Measurements from ENCODE around the gene DDX39B. TPM values are rescaled to one million over a fixed set of nuclear protein-coding genes. Genes with fewer than 3 reads are reported as not detected.

Gene DDX39B
- total and polyA plus RNA-seq, 9 donors: 212 to 404 (median 339) TPM

DNA sequence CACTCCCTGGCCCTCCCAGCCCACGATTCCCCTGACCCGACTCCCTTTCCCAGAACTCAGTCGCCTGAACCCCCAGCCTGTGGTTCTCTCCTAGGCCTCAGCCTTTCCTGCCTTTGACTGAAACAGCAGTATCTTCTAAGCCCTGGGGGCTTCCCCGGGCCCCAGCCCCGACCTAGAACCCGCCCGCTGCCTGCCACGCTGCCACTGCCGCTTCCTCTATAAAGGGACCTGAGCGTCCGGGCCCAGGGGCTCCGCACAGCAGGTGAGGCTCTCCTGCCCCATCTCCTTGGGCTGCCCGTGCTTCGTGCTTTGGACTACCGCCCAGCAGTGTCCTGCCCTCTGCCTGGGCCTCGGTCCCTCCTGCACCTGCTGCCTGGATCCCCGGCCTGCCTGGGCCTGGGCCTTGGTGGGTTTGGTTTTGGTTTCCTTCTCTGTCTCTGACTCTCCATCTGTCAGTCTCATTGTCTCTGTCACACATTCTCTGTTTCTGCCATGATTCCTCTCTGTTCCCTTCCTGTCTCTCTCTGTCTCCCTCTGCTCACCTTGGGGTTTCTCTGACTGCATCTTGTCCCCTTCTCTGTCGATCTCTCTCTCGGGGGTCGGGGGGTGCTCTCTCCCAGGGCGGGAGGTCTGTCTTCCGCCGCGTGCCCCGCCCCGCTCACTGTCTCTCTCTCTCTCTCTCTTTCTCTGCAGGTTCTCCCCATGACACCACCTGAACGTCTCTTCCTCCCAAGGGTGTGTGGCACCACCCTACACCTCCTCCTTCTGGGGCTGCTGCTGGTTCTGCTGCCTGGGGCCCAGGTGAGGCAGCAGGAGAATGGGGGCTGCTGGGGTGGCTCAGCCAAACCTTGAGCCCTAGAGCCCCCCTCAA, 30.5 kb upstream of the DDX39B start, which contains the start of gene LTA:
Gene LTA, plus strand, starts transcription at position 249 of the 871 bp plus-strand sequence. Its CDS starts 454 bp downstream, at position 703.
- no peaks in the 10 kb centered on the region for H3K27me3 ChIP-seq
- no peaks in the 10 kb centered on the region for H3K36me3 ChIP-seq
- no peak within 1 kb of the TSS for H3K27ac ChIP-seq
- WGBS, 3 donors: 78 to 83% (median 83%) methylated on average over 27 of the region's 27 CpGs
- H3K4me1 ChIP-seq (ENCODE audit: insufficient read depth): no peaks in the 10 kb centered on the region
- H3K4me3 ChIP-seq: no peak within 1 kb of the TSS
- no peaks in the 10 kb centered on the region for H3K9me3 ChIP-seq
- TF ChIP-seq EP300 (IDR thresholded peaks at IDR 0.05) (no peak), POLR2A (IDR thresholded peaks at IDR 0.05) (no peak)
- TF ChIP-seq, protein P1, sequence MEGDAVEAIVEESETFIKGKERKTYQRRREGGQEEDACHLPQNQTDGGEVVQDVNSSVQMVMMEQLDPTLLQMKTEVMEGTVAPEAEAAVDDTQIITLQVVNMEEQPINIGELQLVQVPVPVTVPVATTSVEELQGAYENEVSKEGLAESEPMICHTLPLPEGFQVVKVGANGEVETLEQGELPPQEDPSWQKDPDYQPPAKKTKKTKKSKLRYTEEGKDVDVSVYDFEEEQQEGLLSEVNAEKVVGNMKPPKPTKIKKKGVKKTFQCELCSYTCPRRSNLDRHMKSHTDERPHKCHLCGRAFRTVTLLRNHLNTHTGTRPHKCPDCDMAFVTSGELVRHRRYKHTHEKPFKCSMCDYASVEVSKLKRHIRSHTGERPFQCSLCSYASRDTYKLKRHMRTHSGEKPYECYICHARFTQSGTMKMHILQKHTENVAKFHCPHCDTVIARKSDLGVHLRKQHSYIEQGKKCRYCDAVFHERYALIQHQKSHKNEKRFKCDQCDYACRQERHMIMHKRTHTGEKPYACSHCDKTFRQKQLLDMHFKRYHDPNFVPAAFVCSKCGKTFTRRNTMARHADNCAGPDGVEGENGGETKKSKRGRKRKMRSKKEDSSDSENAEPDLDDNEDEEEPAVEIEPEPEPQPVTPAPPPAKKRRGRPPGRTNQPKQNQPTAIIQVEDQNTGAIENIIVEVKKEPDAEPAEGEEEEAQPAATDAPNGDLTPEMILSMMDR (IDR thresholded peaks at IDR 0.05): no peak
- DNase-seq: no peak
- intact Hi-C loops (cut with DNase I): no loop called here

DNA sequence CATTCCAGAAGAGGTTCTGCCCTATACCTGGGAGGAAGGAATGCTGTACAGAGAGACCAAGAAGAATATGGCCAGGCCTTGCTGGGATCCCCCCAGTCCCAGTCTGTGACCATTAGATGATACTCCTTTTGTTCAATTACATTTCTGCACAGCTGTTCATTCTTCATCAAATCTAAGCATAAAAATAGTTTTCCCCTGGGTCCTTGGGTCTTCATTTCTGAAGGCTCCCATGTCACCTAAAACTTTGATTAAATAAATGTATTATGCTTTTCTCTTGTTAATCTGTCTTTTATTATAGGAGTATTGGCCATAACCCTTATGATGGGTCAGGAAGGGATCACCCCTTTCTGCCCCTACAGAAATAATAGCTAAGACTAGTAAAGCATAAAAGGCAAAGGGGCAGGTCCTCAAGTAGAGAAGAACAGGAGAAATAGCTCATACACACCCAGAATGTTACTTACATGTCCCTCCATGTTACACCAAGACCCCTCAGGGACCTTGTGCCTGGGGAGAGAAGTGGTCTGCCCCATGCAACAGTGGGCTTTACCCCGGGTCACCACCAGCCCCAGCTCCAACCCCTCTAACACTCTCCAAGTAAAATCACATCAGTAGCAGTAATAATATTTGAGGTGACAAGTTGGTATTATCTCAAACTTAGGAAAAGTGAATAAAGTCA, 28.2 kb upstream of the DDX39B start:
- no peaks in the 10 kb centered on the region for H3K27me3 ChIP-seq
- intact Hi-C loops (cut with DNase I): no loop called here
- no peak for TF ChIP-seq EP300 (IDR thresholded peaks at IDR 0.05)
- no peaks in the 10 kb centered on the region for H3K36me3 ChIP-seq
- H3K9me3 ChIP-seq: no peaks in the 10 kb centered on the region
- no peak for DNase-seq
- H3K4me3 ChIP-seq: no peak overlapping the region
- 64 to 69% (median 67%) methylated on average over 1 of the region's 1 CpG for WGBS, 3 donors
- H3K4me1 ChIP-seq (ENCODE audit: insufficient read depth): no peaks in the 10 kb centered on the region
- H3K27ac ChIP-seq: no peak overlapping the region

DNA sequence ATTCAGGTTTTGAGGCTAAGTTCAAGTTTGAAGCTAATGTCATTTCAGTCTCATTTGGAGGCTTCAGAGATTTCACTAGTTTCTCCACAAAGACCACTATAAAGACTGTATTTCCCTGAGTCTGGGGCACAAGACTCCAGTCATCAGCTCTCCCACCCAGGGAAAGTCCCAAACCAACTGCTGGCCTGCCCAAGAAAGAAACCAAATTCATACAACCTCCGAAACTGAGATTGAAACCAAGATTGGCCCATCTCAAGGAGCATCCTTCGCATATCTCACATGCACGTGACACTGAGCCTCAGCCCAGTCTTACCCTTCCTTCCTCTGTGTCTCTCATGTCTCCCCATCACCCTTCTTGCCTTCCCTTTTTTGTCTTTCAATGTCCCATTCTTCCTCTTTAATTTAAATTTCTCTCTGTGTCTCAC, 26.7 kb upstream of the DDX39B start:
- Histone ChIP-seq H3K4me3 (no peak overlapping the region), H3K27ac (no peak overlapping the region), H3K27me3 (no peaks in the 10 kb centered on the region), H3K9me3 (no peaks in the 10 kb centered on the region), H3K4me1 (ENCODE audit: insufficient read depth) (no peaks in the 10 kb centered on the region), H3K36me3 (no peaks in the 10 kb centered on the region)
- DNase-seq: no peak
- TF ChIP-seq, protein P1 (IDR thresholded peaks at IDR 0.05): no peak
- TF ChIP-seq POLR2A (IDR thresholded peaks at IDR 0.05) (no peak), EP300 (IDR thresholded peaks at IDR 0.05) (no peak)
- WGBS, 3 donors: 63 to 78% (median 72%) methylated on average over 3 of the region's 3 CpGs
- intact Hi-C loops (cut with DNase I): no loop called here

DNA sequence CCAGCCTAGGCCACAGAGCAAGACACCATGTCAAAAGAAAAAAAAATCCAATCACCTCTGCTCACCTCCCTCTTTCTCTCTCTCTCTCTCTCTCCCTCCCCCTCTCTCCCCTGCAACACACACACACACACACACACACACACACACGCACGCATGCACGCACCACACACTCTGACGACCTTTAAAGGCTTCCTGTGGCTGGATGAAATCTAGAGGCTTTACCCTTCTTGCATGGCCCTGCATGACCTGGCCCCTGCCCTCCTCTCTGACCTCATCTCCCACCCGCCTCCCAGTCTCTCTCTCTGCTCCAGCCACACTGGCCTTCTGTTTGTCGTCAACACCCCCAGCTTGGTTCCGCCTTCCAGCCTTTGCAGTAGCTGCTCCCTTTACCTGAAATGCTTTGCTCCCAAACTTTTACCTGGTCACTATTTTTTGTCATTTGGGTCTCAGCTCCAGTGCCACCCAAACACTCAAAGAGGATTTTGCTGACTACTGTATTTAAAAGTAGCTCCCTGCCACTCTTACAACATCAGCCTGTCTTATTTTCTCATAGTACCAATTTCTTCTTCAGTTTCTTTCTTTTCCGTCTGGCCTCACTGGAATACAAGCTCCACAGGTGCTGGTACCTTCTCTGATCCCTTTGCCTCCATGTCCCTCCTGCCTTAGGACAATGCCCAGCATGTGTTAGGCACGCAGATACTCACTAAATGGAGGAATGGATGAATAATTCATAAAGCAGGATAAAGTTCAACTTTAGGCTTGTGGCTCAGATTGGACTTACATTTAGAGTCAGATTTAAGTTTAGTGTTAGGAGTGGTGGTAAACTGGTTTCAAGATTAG, 25.9 kb upstream of the DDX39B start:
- intact Hi-C loops (cut with DNase I): no loop called here
- H3K4me1 ChIP-seq (ENCODE audit: insufficient read depth): no peaks in the 10 kb centered on the region
- H3K27me3 ChIP-seq: no peaks in the 10 kb centered on the region
- H3K27ac ChIP-seq: no peak overlapping the region
- 25 to 43% (median 27%) methylated on average over 9 of the region's 9 CpGs for WGBS, 3 donors
- no peaks in the 10 kb centered on the region for H3K9me3 ChIP-seq
- no peaks in the 10 kb centered on the region for H3K36me3 ChIP-seq
- no peak overlapping the region for H3K4me3 ChIP-seq
- TF ChIP-seq POLR2A (IDR thresholded peaks at IDR 0.05) (no peak), EP300 (IDR thresholded peaks at IDR 0.05) (no peak)
- TF ChIP-seq, protein P1 (IDR thresholded peaks at IDR 0.05): no peak
- no peak for DNase-seq
